H54 (cell line): ENCODE measurements around the gene DHX58.
A peak's percentile ranks its signal among the peaks of the same experiment; 100 is the strongest.

ENCODE experiments used
- DNase-seq: peaks from one replicate; pipeline ENCODE4 v3.0.0; 2011; ENCODE audit warnings: low spot score, mixed read lengths; ENCODE audit not compliant: insufficient read length
- FAIRE-seq: peaks from 3 replicates; lab custom pipeline; 2011; peaks lifted over from hg19 to GRCh38; lab: Jason Lieb, UNC
- POLR2A ChIP-seq: IDR thresholded peaks from 2 replicates; pipeline ENCODE4 v1.6.1; 2011; ENCODE audit warnings: low read depth, mild to moderate bottlenecking, low read length

Gene DHX58

DNA sequence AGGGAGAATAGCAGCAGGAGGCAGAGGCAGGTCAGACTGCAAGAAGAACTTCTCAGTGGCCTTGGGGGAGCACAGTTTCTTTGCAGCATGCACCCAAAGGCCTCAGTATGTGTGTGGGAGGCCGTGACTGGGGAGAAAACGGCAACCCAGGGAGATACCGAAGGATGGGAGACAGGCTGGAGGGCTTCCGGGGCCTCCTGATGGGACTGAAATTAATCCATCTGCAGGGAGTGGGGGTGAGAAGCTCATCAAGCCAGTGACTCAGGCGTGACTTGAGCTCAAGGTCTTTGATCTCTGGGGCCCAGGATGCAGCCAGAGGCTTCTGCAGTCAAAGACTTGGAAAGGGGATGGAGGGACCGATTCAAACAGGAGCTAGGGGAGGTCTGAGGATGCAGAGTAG is 57.0 kb downstream of the DHX58 start:
- DNase-seq = peak; percentile 54
- TF ChIP-seq POLR2A = no peak
- FAIRE-seq = no peak

GRCh38 chr17:42055027-42055426 is 57.5 kb downstream of the DHX58 start:
- DNase-seq = no peak
- no peak for TF ChIP-seq POLR2A
- FAIRE-seq = no peak

- FAIRE-seq (no peak), DNase-seq (no peak)
- no peak for TF ChIP-seq POLR2A
These were observed 58.6 kb downstream of the DHX58 start for GRCh38 chr17:42053731-42054500.

- no peak for FAIRE-seq
- DNase-seq = no peak
- no peak for TF ChIP-seq POLR2A
These were observed 60.1 kb downstream of the DHX58 start for GRCh38 chr17:42052346-42052877.

- no peak for TF ChIP-seq POLR2A
- DNase-seq (no peak), FAIRE-seq (no peak)
These were observed 60.9 kb downstream of the DHX58 start for GRCh38 chr17:42051645-42052044.
